Measurements from ENCODE around the gene CHD2. TPM values are rescaled to one million over a fixed set of nuclear protein-coding genes. Genes with fewer than 3 reads are reported as not detected.

Gene CHD2
- total RNA-seq, 1 donor from 2014 or later, result 54.2 TPM

- no peaks in the 10 kb centered on the region for H3K27me3 ChIP-seq (ENCODE audit: control insufficient read depth, insufficient read depth, low read length)
- DNase-seq (ENCODE audit: low read depth), result no peak
- no peak overlapping the region for H3K4me3 ChIP-seq (ENCODE audit: low read depth, low read length)
- TF ChIP-seq CTCF (IDR thresholded peaks at IDR 0.05; ENCODE audit: insufficient read depth, low read length, poor library complexity, severe bottlenecking), result no peak
- peaks cover 3% of the 10 kb centered on the region for H3K36me3 ChIP-seq (ENCODE audit: control insufficient read depth, insufficient read depth, low read length)
Measured at GRCh38 chr15:92955706-92956105, 55.6 kb downstream of the CHD2 start.

- Histone ChIP-seq H3K4me3 (ENCODE audit: low read depth, low read length) (no peak overlapping the region), H3K36me3 (ENCODE audit: control insufficient read depth, insufficient read depth, low read length) (no peaks in the 10 kb centered on the region), H3K27me3 (ENCODE audit: control insufficient read depth, insufficient read depth, low read length) (no peaks in the 10 kb centered on the region)
- no peak for DNase-seq (ENCODE audit: low read depth)
- TF ChIP-seq CTCF (IDR thresholded peaks at IDR 0.05; ENCODE audit: insufficient read depth, low read length, poor library complexity, severe bottlenecking), result no peak
Measured at GRCh38 chr15:92958105-92958504, 58.0 kb downstream of the CHD2 start.

GRCh38 chr15:92959219-92959618 is 59.1 kb downstream of the CHD2 start:
- TF ChIP-seq CTCF (IDR thresholded peaks at IDR 0.05; ENCODE audit: insufficient read depth, low read length, poor library complexity, severe bottlenecking), result no peak
- H3K36me3 ChIP-seq (ENCODE audit: control insufficient read depth, insufficient read depth, low read length), result no peaks in the 10 kb centered on the region
- H3K4me3 ChIP-seq (ENCODE audit: low read depth, low read length), result no peak overlapping the region
- no peaks in the 10 kb centered on the region for H3K27me3 ChIP-seq (ENCODE audit: control insufficient read depth, insufficient read depth, low read length)
- no peak for DNase-seq (ENCODE audit: low read depth)

- Histone ChIP-seq H3K27me3 (ENCODE audit: control insufficient read depth, insufficient read depth, low read length) (no peaks in the 10 kb centered on the region), H3K4me3 (ENCODE audit: low read depth, low read length) (no peak overlapping the region), H3K36me3 (ENCODE audit: control insufficient read depth, insufficient read depth, low read length) (no peaks in the 10 kb centered on the region)
- no peak for TF ChIP-seq CTCF (IDR thresholded peaks at IDR 0.05; ENCODE audit: insufficient read depth, low read length, poor library complexity, severe bottlenecking)
- no peak for DNase-seq (ENCODE audit: low read depth)
Measured at GRCh38 chr15:92960996-92961681, 61.0 kb downstream of the CHD2 start.

GRCh38 chr15:92962914-92963313 is 62.8 kb downstream of the CHD2 start:
- H3K4me3 ChIP-seq (ENCODE audit: low read depth, low read length), result no peak overlapping the region
- H3K27me3 ChIP-seq (ENCODE audit: control insufficient read depth, insufficient read depth, low read length), result no peaks in the 10 kb centered on the region
- no peak for DNase-seq (ENCODE audit: low read depth)
- no peak for TF ChIP-seq CTCF (IDR thresholded peaks at IDR 0.05; ENCODE audit: insufficient read depth, low read length, poor library complexity, severe bottlenecking)
- H3K36me3 ChIP-seq (ENCODE audit: control insufficient read depth, insufficient read depth, low read length), result peaks cover 1% of the 10 kb centered on the region

- Histone ChIP-seq H3K36me3 (ENCODE audit: control insufficient read depth, insufficient read depth, low read length) (peaks cover 1% of the 10 kb centered on the region), H3K4me3 (ENCODE audit: low read depth, low read length) (no peak overlapping the region), H3K27me3 (ENCODE audit: control insufficient read depth, insufficient read depth, low read length) (no peaks in the 10 kb centered on the region)
- TF ChIP-seq CTCF (IDR thresholded peaks at IDR 0.05; ENCODE audit: insufficient read depth, low read length, poor library complexity, severe bottlenecking), result no peak
- no peak for DNase-seq (ENCODE audit: low read depth)
Measured at GRCh38 chr15:92963794-92964193, 63.7 kb downstream of the CHD2 start.

Data from kidney epithelial cell (primary cell).